ENCODE results near the gene ATP10B.

DNA sequence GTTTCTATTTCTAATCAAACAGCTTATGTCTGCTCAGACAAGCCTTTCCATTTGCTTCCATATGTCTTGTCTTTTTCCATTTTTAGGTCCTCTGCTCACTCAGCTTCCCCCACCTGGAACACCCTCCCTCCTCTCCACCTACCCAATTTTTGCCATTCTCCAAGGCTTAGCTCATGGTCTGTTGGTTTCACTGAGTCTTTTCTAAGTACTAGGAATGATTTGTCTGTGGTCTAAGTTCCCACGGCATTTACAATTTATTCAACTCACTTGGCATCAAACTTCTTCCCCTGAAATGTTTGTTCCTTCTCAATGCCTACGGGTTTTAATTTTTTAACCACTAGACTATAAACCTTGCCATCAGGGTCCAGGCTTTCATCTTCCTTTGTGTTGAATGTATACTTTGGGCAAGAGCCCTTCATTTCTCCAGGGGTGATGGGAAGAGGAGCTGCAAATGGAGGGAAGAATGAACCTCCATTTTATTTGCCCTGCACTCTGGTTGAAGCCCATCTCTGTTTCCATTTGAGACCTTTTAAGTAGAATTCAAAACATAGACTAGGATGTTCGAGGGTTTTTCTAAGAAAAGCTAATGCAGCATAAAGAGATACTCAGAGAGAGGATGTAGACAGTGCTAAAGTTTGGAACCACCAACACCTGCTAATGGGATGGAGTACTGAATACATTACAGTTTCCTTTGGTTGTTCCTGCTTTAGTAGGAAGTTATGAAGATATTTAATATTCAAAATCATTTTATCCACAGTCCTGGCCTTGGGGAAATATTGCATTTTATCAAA is 326.3 kb downstream of the ATP10B start:
- no peak for TF ChIP-seq ZNF121 (CRISPR knock-in tag; IDR thresholded peaks at IDR 0.05)
- no peak for TF ChIP-seq ZNF219 (CRISPR knock-in tag; IDR thresholded peaks at IDR 0.05; ENCODE audit: borderline replicate concordance)
- TF ChIP-seq, protein P1, sequence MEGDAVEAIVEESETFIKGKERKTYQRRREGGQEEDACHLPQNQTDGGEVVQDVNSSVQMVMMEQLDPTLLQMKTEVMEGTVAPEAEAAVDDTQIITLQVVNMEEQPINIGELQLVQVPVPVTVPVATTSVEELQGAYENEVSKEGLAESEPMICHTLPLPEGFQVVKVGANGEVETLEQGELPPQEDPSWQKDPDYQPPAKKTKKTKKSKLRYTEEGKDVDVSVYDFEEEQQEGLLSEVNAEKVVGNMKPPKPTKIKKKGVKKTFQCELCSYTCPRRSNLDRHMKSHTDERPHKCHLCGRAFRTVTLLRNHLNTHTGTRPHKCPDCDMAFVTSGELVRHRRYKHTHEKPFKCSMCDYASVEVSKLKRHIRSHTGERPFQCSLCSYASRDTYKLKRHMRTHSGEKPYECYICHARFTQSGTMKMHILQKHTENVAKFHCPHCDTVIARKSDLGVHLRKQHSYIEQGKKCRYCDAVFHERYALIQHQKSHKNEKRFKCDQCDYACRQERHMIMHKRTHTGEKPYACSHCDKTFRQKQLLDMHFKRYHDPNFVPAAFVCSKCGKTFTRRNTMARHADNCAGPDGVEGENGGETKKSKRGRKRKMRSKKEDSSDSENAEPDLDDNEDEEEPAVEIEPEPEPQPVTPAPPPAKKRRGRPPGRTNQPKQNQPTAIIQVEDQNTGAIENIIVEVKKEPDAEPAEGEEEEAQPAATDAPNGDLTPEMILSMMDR (IDR thresholded peaks at IDR 0.05), result no peak
- no peak for TF ChIP-seq FOXK1 (CRISPR knock-in tag; IDR thresholded peaks at IDR 0.05)
- no peak for TF ChIP-seq TP53 (CRISPR knock-in tag; IDR thresholded peaks at IDR 0.05)
- no peak for TF ChIP-seq GABPB1 (CRISPR knock-in tag; IDR thresholded peaks at IDR 0.05)
- no peak for TF ChIP-seq NR2C2 (CRISPR knock-in tag; IDR thresholded peaks at IDR 0.05)
- TF ChIP-seq, protein P2, sequence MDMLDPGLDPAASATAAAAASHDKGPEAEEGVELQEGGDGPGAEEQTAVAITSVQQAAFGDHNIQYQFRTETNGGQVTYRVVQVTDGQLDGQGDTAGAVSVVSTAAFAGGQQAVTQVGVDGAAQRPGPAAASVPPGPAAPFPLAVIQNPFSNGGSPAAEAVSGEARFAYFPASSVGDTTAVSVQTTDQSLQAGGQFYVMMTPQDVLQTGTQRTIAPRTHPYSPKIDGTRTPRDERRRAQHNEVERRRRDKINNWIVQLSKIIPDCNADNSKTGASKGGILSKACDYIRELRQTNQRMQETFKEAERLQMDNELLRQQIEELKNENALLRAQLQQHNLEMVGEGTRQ (CRISPR knock-in tag; IDR thresholded peaks at IDR 0.05), result no peak
- TF ChIP-seq, protein P3, sequence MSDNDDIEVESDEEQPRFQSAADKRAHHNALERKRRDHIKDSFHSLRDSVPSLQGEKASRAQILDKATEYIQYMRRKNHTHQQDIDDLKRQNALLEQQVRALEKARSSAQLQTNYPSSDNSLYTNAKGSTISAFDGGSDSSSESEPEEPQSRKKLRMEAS (CRISPR knock-in tag; IDR thresholded peaks at IDR 0.05), result no peak

Measured in WTC11 (cell line).